Stimulated activated naive CD4-positive, alpha-beta T cell (primary cell): Measurements from ENCODE around the gene IDH2.
"Not testable (repeated sequence)": the region's sequence is repeated elsewhere in the genome, so short reads cannot be mapped to it uniquely, and the experiment has no call there.

Experiments
- DNase-seq, 6 experiments: peaks; one replicate each; lab custom pipeline; 2025; lab: John Stamatoyannopoulos, UW

The IDH2 gene

GRCh38 chr15:90101969-90102890 is at the start of gene IDH2:
TSS of gene IDH2 (minus strand) at chr15:90102468. CDS start at chr15:90102390, 78 bp downstream.
- peak; percentile 46 to 78 (median 67) for DNase-seq

DNA sequence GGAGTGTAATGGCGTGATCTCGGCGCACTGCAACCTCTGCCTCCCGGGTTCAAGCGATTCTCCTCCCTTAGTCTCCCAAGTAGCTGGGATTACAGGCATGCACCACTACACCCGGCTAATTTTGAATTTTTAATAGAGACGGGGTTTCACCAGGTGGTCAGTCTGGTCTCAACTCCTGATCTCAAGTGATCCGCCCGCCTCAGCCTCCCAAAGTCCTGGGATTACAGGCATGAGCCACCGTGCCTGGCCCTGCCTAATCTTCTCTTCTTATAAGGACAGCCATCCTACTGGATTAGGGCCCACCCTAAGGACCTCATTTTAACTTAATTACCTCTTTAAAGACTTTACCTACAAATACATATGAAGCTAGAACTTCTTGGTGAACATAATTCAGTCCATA is 48.3 kb upstream of the IDH2 start:
- not testable (repeated sequence) for DNase-seq

DNA sequence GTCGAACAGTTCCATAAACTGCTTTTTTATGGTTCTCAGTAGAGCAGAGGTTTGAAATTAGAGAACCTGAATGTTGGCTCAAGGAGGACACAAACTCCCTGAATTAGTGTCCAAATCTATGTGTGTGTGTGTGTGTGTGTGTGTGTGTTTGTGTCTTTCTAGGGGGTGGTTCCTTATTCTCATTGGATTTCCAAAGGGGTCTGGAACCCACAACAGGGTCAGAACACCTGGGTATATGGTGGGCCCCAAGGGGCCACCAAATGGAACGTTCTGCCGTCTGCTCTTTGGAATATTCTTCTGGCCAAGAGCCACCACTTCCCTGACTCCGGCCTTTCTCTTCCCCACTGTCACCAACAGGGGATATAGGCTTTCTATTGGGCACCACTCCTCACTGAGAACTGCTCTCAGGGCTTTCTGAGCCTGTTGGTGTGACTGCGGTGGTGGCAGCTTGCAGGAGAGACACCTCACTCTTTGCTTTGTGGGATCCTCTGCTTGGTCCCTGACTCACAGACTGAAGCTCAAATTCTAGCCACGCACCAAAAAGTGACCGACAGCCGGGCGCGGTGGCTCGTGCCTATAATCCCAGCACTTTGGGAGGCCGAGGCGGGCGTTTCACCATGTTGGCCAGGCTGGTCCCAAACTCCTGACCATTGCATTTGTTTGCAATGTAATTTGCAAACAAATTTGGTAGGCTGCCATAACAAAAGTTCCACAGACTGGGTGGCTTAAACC is 47.5 kb upstream of the IDH2 start:
- DNase-seq = no peak

DNA sequence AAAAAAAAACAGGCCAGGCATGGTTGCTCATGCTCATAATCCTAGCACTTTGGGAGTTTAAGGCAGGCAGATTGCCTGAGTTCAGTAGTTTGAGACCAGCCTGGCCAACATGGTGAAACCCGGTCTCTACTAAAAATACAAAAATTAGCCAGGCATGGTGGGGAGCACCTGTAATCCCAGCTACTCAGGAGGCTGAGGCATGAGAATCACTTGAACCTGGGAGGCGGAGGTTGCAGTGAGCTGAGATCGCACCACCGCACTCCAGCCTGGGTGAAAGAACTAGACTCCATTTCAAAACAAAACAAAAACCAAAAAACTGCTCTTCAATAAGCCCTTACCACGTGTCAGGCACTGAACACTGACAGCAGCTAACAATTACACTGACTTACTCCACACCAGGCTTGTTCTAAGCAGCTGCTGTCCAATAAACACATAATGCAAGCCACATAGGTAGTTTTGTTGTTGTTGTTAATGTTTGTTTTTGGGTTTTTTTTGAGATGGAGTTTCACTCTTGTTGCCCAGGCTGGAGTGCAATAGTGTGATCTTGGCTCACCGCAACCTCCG is 44.0 kb upstream of the IDH2 start:
- DNase-seq = not testable (repeated sequence)

GRCh38 chr15:90145761-90146160 is 43.5 kb upstream of the IDH2 start:
- DNase-seq = no peak

DNA sequence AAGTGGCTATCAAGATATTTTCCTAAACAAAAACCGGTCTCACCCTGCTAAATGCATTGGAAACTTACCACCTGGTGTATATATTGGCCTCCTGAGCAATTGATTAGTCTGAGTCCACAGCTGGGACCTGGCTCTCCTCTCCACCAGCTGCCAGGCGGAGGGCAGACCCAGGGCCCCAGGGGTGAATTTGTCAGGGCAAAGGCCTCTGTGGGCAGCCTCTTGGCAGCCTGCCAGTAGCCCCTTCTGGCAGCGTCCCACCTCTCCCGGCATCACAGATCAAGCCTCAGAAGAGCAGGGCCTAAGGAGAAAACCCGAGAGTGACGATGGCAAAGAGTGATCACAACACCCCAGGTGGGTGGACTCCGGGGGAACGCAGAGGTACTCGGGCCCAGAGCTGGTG is 43.0 kb upstream of the IDH2 start:
- DNase-seq = no peak

GRCh38 chr15:90143166-90143655 is 40.9 kb upstream of the IDH2 start:
- DNase-seq = peak; percentile 23 to 73 (median 46)

DNA sequence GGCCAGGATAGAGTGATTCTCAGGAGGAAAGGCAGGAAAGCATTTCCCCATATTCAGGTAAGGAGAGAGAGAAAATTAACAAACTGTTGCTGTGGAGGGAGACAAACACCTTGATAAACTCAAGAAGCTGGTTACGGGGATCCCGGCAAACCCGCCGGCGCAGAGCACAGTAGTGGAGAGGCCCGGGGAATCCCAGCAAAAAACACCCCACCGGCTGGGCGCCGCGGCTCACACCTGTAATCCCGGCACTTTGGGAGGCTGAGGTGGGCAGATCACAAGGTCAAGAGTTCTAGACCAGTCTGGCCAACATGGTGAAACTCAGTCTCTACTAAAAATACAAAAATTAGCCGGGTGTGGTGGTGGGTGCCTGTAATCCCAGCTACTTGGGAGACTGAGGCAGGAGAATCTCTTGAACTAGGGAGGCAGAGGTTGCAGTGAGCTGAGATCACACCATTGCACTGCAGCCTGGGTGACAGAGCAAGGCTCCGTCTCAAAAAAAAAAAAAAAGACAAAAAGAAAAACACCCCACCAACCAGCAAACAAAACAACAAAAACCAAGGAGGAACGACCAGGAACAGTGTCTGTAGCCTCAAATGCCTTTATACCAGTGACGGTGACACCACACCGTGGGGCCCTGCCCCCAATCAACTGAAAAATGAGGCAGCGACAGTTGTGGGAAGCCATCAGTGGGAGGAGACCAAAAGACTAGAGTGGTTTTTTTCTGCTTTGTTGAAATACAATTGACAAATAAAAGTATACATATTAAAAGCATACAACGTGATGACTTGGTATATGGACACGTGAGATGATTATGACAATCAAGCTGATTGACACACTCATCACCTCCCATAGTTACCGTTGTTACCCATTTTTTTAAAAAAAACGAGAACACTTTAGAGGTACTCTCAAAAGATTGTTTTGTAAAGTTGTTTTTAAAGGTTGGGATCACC is 40.2 kb upstream of the IDH2 start:
- peak in 5 of 6 experiments; percentile 16 to 64 (median 42) for DNase-seq

DNA sequence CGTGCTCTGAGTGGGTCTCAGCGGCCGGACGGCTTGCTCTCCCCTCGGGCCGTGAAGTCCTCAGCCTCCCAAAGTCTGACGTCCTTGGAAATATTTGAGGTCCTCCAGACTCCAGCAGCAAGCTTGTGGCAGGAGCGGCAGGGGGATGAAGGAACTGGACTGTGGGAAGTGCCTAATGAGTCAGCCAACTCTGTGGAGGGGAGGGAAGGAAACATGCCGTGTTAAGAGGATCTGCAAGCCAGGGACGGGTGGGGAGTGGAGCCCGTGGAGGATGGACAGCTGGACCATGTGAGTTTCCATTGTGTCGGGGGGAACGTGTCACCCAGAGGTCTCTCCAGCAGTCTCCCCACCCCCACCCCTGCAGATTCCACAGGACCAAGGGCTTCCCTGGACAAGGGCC is 39.4 kb upstream of the IDH2 start:
- no peak for DNase-seq

- DNase-seq = peak in 2 of 6 experiments; percentile 3 to 18
Observed at GRCh38 chr15:90139549-90139948, 37.3 kb upstream of the IDH2 start.

GRCh38 chr15:90138071-90138833 is 36.0 kb upstream of the IDH2 start:
- no peak for DNase-seq

- DNase-seq = no peak
Observed at GRCh38 chr15:90132437-90132836, 30.2 kb upstream of the IDH2 start.

GRCh38 chr15:90131848-90132247 is 29.6 kb upstream of the IDH2 start:
- no peak for DNase-seq

GRCh38 chr15:90130291-90130690 is 28.0 kb upstream of the IDH2 start:
- no peak for DNase-seq

- no peak for DNase-seq
Observed at GRCh38 chr15:90126596-90127435, 24.5 kb upstream of the IDH2 start.

DNA sequence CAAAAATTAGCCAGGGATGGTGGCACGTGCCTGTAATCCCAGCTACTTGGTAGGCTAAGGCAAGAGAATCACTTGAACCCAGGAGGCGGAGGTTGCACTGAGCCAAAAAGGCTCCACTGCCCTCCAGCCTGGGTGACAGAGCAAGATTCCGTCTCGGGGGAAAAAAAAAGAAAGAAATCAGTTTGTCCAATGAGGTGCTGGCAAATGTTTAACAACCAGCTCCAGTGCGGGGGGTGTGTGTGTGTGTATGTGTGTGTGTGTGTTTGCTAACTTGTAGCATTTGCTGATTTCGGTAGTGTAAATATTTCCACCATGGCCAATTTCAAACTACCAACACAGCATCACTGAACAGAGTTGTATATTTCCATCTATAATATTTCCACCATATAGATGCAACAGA is 23.8 kb upstream of the IDH2 start:
- DNase-seq = no peak

- DNase-seq = no peak
Observed at GRCh38 chr15:90124507-90124906, 22.2 kb upstream of the IDH2 start.

DNA sequence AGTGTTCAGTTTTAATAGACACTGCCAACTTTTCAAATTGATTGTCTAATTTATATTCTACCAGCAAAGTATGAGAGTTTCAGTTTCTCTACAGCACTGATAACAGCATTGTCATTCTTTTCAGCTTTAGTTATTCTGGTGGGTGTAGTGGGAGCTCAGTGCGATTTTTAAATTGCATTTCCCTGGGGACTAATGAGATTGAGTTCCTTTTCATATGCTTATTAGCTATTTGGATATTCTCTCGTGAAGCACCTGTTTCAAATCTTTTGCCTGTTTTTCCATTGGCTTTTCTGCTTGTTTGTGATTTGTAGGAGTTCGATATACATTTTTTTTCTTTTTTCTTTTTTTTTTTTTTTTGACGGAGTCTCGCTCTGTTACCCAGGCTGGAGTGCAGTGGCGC is 18.8 kb upstream of the IDH2 start:
- no peak for DNase-seq

DNA sequence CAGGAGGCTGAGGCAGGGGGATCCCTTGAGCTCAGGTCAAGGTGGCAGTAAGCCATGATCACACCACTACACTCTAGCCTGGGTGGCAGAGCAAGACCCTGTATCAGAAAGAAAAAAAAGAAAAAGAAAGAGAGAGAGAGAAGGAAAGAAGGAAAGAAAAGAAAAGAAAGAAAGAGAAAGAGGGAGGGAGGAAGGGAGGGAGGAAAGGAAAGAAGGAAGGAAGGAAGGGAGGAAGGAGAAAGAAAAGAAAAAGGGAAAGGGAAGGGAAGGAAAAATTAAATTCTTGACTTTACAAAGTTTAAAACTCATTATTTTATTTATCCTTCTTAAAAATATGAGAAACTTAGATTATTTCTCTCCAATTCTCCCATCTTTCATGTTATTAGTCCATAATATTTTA is 17.1 kb upstream of the IDH2 start:
- DNase-seq = no peak

GRCh38 chr15:90115783-90116182 is 13.5 kb upstream of the IDH2 start:
- DNase-seq = no peak
